Breast epithelium (tissue), 3 donors: ENCODE data around the gene PIP5K1B.

ENCODE experiments used
- CTCF ChIP-seq, 3 donors: fragments of 450-650 bp; IDR thresholded peaks; one replicate each; pipeline ENCODE4 v1.5.1; 2016 to 2017; ENCODE audit warnings: antibody characterized with exemption in 3 of 3, mild to moderate bottlenecking in 3 of 3, moderate library complexity in 3 of 3
- POLR2AphosphoS5 ChIP-seq, 3 donors: sonication (generic); formaldehyde crosslinking; IDR thresholded peaks; one replicate each; pipeline ENCODE4 v1.6.1; 2017; ENCODE audit warnings: antibody characterized with exemption in 3 of 3

GRCh38 chr9:68920921-68921320, 215.9 kb downstream of the PIP5K1B start:
- TF ChIP-seq POLR2AphosphoS5 (IDR thresholded peaks at IDR 0.05) (no peak), CTCF (IDR thresholded peaks at IDR 0.05) (no peak)
